Stimulated activated CD4-positive, alpha-beta T cell treated with anti-CD3 and anti-CD28 coated beads, Interleukin-1b, Interleukin-23, amount 100 ng/mL, for 24 hours (primary cell): ENCODE results near the gene CLASP2.
"Not testable (repeated sequence)": the region's sequence is repeated elsewhere in the genome, so short reads cannot be mapped to it uniquely, and the experiment has no call there.

Experiments
- DNase-seq, 4 experiments: peaks; one replicate each; pipeline ENCODE4 v3.0.0-alpha.2; 2020; ENCODE audit warnings: low read depth in 4 of 4, low spot score in 1 of 4

Gene CLASP2

DNA sequence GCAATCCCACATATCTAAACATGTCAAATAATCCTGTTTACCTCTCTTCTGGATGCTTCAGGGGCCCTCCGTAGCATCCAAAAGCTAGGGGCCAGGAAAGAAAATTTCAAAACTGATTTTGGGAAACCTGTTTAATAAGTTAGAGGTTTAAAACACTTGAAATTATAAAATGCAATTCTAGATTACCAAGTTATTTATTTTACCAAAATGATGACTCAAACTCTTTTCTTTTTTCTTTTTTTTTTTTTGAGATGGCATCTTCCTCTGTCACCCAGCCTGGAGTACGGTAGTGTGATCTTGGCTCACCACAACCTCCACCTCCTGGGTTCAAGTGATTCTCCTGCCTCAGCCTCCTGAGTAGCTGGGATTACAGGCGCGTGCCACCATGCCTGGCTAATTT is 258.5 kb downstream of the CLASP2 start:
- DNase-seq, result not testable (repeated sequence)

DNA sequence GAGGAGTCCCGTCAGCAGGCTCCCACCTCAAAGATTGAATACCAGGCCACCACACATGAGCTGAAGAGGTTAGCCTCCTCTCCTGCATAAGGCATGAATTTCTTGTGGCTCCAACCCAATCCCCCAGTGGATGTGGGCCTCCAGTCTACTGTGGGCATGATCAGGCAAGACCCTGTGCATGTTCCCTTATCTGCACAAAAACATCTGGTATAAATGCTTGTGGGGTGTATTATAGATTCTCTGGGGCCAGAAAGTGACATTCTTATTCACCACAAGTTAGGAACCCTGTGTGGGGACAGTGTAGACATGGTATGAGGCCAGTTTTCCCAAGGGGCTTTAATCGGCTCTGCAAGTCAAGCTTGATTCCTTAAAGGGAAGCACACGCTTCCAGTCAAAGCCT is 259.6 kb downstream of the CLASP2 start:
- no peak for DNase-seq

DNA sequence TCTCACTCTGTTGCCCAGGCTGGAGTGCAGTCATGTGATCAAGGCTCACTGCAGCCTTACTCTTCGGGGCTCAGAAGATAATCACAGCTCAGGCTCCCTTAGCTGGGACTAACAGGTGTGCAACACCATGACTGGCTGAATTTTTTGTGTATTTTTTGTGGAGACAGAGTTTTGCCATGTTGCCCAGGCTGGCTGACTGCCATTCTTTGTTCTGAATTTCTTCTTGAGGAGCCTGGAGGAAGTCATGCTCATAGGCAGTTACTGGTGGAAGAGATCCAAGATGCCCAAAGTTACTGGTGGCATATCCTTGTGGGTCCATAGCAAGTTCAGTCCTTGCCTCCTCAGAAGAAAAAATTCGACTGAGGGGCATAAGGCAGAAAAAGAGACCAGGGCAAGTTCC is 261.3 kb downstream of the CLASP2 start:
- no peak for DNase-seq

DNA sequence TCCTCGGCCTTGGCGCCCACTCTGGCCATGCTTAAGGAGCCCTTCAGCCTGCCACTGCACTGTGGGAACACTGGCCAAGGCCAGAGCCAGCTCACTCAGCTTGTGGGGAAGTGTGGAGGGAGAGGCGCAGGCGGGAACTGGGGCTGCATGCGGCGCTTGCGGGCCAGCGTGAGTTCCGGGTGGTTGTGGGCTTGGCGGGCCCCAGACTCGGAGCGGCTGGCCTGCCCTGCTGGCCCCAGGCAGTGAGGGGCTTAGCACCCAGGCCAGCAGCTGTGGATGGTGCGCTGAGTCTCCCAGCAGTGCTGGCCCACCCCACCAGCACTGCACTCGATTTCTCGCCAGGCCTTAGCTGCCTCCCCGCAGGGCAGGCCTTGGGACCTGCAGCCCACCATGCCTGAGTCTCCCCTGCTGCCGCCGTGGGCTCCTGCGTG is 264.7 kb downstream of the CLASP2 start:
- no peak for DNase-seq

DNA sequence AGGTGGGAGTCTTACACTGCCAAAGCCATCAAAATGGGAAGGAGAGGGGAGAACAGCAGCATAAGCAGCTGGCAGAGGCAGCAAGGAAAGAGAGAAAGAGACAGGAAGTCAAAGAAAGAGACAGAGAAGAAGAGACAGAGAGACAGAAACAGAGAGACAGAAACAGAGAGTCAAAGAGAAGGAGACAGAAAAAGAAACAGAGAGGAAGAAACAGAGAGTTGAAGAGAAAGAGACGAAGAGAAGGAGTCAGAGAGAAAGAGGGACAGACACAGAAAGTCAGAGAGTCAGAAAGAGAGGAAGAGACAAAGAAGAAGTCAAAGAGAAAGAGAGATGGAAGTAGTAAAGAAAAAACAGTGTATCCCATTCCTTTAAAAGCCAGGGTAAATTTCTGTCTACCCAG is 266.1 kb downstream of the CLASP2 start:
- DNase-seq, result not testable (repeated sequence)

DNA sequence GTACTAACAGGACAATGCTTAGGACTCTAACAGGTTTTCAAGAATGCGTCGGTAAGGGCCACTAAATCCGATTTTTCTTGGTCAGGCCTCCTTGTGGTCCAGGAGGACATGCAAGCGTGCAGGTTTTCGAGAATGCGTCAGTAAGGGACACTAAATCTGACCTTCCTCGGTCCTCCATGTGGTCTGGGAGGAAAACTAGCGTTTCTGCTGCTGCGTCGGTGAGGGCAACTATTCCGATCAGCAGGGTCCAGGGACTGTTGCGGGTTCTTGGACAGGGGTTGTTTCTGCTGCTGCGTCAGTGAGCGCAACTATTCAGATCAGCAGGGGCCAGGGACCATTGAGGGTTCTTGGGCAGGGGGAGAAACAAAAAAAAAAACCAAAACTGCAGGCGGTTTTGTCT is 270.1 kb downstream of the CLASP2 start:
- DNase-seq, result no peak

DNA sequence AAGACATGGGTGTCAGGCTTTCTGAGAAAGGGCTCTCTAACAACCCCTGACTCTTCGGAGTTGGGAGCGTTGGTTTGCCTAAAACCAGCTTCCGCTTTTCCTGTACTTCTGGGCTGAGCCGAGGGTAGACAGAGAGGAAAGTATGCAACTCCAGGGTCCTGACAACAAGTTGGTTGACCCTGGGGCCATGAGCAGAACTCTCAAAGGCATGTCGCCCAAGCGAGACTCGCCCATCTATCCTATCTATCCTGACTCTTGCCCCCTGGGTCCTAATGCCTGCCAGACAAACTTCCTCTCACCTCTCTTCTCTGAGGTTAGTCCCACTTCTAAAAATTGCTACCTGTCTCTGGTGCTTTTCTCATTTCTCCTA is 270.8 kb downstream of the CLASP2 start:
- not testable (repeated sequence) for DNase-seq
